Measurements from ENCODE around the gene USP32.
"Not testable (repeated sequence)": the region's sequence is repeated elsewhere in the genome, so short reads cannot be mapped to it uniquely, and the experiment has no call there.

USP32 gene

DNA sequence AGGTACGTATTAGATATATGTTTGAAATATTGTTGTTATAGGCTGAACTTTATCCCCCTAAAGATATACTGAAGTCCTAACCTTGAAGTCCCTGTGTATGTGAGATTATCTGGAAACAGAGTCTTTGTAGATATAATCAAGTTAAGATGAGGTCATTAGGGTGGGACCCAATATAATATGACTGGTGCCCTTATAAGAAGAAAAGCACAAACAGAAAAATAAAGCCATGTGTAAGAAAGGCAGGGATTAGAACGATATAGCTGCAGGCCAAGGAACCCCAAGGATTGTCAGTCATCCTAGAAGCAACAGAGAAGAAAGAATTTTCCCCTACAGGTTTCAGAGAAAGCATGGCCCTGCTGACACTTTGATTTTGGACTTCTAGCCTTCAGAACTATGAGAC lies 95.8 kb downstream of the USP32 start:
- no peak for DNase-seq

DNA sequence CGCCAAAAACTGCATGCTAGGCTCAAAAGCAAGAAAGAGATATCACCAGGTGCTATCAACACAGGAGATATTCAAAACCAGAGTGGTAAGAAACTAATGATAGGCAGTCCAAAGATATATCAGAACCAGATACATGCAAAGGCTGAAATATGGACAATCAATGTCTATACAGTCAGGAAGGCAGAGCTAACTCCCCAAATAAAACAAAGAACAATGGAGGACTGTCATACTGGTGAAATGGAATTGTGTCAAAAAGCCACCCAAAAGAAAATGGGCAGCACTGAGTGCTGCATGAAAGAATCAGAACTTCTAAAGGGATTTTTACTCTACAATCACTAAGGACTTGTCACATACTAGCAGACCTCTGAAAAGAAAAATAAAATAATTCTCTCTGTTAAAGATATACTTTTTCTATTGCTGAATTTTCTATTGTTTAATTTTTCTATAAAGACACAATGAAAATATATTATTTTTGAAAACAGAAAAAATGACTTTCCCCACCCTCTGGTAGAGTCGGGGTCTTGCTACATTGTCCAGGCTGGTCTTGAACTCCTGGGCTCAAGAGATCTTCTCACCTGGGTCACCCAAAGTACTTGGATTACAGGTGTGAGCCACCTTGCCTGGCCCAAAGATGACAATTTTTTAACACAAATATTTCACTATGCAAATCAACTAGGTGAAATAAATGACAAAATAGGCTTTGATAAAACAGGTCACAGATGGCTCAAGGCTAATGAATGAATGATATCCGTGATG lies 98.2 kb downstream of the USP32 start:
- no peak for DNase-seq

DNA sequence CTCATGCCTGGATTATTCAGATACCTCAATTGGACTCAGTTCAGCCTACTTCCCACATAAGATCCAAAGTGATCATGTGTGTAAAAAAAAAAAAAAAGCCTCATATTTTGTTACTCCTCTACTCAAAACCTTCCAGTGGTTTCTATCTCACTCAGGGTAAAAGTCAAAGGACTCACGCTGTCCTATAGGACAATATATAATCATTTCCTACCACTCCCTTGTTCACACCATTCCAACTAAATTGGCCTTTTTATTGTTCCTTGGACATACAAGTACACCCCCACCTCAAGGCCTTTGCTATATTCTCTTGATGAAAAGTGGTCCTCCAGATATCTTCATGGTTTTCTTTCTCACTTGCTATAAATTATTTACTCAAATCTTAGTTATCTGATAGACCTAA lies 99.2 kb downstream of the USP32 start:
- no peak for DNase-seq

DNA sequence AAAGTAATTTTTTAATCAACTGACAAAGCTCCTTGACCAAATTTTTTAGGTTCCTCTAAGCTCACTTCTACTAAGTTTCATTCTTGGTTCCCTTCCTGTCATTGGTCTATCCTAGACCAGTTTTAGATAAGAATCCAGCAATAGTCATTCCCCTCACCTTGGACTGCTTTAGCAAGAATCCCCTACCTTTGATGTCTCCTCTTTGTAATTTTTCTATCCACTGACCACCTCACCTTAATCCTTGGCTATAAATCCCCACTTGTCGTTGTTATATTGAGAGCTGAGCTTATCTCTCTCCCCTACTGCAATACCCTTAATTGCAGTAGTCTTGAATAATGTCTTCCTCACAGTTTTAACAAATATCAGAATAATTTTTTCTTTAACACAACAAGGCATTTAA lies 107.2 kb downstream of the USP32 start:
- DNase-seq, result no peak

DNA sequence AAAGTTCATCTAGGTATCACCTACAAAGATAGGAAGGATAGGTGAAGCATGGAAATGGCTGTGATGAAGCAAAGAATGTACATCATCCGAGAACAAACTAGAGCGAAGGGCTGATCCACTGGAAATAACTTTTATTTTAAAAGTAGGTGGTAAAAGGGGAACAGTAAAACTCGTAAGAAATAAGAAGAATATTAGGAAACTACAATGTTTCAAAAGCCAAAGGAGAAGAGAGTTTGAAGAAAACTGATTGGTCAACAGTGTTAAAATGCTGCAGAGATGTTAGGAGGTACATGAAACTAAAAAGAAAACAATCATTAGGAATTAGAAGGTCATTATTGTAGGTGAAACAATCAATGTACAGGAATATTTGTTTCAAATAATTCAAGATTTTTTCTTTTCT lies 108.1 kb downstream of the USP32 start:
- no peak for DNase-seq

DNA sequence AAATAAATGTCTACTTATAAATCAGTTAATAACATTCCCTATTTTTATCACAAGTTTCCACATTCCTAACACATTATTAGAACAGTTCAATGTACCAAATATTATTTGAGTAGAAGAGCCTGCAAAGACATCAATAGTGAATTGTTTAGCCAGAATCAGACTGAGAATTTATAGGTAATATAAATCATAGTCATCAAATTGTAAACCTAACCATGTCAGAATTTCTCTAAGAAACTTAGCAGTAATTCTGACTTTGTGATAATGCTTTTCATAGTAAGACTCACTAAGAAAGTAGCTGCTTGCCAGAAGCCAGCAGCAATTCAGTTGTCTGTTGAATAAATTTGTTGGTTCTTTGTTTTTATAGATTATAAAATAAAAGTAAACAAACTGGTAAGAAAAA lies 111.3 kb downstream of the USP32 start:
- DNase-seq, result no peak

DNA sequence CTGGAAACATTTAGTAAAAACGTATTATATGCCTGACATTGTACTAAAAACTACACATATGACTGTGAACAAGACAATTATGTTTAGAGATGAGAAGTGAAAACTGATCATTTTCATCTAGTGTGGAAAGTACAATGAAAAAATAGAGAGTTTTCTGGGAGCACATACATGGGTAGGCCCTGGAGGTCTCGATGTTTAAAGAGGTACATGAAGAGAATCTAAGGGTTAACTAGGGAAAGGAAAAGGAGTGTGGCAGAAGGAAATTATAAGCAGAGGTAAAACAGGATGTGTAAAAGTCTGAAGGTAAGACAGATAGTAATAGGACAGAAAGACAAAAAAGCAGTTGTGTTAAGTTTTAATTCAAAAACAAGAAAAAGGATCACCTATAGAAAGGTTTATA lies 113.7 kb downstream of the USP32 start:
- DNase-seq, result no peak

DNA sequence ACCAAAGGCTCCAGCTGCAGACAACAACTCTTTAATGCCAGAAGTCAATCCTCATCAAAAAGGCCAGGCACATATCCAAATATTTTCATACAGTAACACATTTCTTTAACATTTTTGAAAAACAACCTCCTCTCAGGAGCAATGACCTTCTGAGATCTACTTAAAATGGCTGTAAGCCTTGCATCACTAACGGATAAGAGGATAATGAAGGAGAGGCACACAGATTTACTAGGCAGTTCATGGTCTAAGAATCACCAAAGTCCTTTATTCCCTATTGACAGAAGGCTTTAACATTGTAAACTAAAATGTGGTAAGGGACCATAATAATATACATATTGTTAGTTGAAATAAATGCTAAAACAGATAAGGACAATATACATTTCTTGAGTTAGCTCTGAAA lies 114.7 kb downstream of the USP32 start:
- DNase-seq, result no peak

DNA sequence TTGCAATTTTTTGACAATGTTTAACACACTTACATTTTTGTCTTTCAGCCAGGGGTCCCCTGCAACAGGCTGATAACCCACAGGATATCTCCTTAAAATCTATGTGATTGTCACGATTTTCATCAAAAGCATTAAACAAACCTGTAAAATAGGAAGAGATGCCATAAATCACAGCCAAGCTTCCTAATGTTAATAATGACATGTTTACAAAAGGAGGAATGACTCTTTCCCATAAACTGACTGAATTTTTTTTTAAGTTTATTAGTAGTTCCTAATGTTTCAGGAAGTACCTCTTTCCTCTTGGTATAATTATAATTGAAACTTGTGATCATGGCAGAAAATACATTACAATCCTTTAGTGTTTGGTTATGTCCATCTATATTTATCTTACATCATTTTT lies 122.5 kb downstream of the USP32 start:
- no peak for DNase-seq

DNA sequence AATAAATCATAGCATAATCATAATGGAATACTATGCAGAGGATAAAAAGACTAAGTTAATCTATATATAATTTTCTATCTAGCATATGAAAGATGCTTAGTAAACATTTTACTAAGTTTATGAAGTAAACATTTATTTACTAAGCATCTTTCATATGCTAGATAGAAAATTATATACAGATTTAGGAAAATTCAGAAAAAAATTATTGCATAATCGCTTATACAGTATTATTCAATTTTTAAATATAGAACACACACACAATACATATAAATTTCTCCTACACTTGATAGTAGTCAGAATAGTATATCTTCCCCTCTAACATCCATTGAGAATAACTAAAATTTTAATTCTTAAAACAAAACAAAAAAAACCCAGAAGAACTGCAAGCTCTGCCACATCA lies 131.4 kb downstream of the USP32 start:
- DNase-seq, result no peak

DNA sequence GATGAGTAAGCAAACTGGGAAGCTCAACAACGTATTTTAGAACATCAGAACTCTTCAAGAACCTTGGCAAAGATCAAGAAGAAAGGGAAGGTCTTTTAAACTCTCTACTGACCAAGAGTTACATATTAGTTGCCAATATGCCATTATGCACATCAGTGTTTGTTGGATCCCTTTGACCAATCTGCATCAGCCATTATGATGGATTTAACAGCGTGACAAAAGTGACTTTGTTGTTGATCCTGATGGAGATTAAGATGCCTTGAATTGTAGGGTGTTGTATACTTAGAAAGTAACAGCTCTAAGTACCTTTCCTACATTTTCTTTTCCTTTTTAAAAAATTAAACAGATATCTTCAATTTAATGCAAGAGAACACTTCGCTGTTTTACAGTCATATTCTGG lies 133.6 kb downstream of the USP32 start:
- no peak for DNase-seq

DNA sequence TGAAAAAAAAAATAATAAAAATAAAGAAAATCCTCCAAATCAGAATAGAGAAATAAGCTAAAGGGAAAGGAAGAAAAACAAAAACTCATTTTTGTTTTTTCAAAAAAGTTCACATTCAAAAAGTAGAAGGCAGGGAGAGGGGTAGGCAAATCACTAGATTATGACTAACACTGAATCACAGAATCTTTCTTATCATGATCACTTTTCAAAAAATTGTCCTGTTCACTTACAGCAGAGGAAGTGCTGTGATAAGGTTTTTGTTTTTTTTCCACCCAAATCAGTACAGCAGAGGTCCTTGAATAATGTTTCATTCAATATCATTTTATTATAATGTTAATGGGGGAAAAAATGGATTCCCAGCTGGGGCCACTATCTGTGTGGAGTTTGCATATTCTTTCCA lies 135.8 kb downstream of the USP32 start:
- DNase-seq, result no peak

DNA sequence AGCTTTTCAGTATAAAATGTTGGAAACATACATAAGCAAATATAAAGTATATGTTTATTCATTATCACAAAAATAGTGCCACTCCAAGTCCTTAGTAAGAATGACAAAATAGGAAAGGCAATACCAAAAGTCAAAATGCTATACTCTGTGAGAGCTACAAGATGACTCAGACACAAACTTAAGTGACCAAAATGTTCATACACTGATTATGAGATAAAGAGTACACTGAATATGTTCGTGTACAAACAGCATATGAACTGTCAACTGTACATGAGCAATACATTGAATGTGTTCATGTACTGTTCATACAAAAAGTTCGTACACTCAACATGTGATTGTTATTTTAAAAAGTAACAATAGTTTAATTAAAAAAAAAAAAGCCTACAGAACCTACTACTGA lies 138.9 kb downstream of the USP32 start:
- DNase-seq, result no peak

DNA sequence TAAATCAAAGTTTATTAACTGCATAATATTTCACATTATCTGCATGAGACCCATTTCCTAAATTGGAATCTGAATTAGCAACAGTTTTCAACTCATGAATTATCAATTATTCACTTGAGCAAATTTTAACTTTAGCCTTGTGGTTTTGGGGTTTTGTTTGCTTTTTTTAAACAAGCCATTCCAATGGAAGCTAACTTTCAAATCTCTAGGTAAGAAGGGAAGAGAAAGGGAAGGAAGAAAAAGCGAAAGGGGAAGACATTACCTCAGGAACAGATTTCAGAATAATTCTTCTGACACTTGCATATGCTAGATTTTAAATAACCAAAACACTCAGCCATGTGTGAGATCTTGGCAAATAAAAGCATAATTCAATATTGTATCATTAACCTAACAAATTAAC lies 139.5 kb downstream of the USP32 start:
- DNase-seq, result no peak

DNA sequence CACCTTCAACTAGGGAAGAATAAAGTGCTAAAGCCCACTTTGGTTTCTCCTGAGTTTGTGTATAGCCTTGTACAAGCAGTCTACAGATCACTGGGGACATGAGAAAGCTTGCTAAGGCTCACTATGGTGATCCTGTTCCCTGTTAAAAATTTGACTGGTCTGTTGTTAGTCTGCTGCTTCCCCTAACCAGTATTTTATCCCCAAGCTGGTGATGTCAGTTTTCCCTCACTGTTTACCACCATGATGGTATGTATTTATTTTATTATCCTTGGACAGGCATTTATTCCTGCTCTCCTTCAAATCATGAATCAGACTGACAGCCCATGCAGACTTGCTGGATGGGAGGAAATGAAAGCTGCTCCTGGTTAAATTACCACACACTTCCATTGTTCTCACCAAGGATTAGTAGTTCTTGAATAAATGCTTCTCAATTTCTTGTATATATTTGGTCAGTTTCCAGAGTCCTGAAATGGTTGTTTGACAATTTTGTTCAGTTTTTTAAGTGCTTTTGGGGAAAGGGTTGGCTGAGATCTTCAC lies 142.6 kb downstream of the USP32 start:
- no peak for DNase-seq

DNA sequence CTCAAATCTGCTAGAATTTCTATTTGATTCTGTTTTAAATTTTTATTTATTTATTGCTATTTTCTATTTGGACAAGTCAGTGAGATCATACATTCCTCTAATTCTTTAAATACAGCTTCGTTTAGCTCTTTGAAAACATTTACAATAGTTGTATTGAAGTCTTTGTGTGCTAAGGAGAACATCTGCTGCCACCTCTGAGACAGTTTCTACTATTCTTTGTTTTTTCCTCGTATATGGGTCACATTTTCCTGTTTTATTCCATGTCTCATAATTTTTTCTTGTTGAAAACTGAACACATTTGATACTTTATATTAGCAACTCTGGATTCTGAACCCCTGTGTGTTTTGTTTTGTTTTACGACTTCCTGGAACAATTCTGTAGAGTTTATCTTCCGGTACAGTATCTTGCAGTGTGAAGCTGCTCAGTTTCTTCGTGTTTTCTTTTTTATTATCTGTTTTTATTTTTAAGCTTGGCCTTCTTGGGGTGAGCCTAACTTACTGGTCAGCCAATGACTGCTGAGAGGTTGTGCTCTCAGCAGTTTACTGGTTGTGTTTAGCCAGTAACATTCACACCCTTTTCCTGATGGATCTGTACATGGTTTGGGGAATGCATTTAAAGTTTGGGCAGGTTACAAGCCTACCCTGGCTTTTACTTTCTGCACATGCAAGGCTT lies 143.2 kb downstream of the USP32 start:
- no peak for DNase-seq

DNA sequence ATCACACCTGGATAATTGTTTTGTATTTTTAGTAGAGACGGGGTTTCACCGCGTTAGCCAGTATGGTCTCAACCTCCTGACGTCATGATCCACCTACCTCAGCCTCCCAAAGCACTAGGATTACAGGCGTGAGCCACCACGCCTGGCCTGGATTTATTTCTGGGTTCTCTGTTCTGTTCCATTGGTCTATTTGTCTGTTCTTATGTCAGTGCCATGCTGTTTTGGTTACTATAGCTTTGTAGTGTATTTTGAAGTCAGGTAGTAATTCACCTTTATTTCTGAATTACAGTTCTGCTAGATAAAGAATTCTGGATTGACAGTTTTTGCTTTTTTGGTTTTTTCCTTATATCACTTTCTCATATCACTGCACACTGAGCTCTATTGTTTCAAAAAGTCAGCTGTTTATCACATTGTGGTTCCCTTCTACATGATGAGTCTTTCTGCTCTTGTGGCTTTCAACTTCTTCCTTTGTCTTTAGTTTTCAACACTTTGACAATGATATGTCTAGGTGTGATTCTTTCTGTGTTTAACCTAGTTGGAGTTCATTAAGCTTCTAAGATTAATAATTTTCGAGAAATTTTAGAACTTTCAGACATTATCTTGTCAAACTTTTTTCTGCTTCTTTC lies 144.0 kb downstream of the USP32 start:
- DNase-seq, result no peak

DNA sequence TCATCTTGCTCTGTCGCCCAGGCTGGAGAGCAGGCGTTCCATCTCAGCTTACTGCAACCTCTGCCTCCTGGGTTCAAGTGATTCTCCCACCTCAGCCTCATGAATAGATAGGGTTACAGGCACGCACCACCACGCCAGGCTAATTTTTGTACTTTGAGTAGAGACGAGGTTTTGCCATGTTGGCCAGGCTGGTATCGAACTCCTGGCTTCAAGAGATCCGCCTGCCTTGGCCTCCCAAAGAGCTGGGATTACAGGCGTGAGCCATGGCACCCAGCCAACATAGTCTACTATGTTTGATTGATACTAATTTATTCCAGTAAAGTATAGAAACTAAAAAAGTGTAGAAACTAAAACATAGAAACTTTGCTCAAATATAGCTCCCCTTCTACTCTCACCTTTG lies 147.3 kb downstream of the USP32 start:
- DNase-seq, result no peak

DNA sequence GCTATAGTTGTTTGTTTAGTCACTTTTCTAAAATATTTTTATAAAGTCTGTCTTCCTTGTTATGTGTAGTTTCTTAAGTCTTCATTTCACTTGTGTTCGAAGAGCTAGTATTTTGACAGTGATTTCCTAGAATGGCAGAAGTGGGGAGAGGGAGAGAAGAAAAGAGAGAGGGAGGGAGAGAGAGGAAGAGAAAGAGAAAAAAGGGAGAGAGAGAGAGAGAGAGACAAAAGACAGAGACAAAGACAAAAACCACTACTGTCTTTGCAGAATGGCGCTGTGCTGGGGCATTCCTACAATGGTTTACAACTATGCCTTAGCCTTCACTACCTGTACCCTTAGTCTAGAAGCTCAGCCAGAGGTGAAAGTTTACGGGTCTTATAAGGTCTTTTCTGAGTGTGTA lies 151.6 kb downstream of the USP32 start:
- DNase-seq, result no peak

DNA sequence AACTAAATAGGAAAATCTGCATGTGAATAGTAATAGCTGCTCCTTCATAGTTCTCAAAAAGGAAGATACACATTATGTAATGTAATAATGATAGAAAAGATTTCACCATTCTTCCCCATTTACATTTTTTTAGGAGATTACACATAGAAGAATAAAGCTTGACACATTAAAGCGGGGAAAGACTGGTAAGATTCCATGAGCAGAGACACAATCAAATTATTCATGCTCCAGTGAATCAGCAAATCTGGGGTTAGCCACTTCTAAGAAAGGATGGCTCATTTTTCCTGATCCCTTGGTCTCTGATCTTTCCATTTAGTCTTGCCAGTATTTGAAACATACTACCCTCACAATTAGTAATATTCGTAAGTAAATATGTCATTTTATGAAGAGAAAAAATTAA lies 160.2 kb downstream of the USP32 start:
- DNase-seq, result no peak

DNA sequence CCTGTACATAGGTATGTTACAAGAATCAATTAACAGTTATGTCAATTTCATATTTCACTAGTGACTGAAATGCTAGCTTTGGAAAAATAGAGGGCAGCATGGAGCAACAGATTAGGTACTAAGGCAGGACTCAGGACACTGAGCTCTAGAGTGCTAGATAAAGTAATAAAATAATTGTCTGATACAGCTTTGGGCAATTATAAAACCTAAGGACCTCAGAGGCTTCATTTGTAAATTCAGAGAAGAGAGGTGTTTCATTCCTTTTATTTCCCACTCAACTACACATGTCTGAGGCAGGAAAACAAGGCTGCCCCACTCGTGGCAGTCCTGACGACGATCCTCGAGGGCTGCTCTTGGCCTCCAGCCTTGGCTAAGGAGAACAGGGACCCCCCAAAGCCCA lies 160.7 kb downstream of the USP32 start:
- DNase-seq, result no peak

DNA sequence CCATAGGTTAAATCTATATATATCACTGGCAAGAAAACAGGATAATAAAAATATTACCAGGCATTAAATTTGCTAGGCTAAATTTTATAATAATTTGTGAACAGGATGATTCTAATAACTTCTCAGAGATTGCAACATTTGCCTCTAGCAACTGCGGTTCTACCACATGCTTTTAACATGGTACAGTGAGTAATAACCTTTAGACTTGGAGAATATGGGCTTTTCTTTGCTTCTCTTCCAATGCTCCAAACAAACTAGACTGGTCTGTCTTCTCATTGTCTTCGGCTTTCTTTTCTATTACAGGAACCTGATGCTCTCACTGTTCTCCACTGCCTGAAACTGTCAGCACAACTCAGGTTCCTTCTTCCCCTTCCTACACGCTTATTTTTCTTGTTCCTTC lies 161.6 kb downstream of the USP32 start:
- DNase-seq, result no peak

DNA sequence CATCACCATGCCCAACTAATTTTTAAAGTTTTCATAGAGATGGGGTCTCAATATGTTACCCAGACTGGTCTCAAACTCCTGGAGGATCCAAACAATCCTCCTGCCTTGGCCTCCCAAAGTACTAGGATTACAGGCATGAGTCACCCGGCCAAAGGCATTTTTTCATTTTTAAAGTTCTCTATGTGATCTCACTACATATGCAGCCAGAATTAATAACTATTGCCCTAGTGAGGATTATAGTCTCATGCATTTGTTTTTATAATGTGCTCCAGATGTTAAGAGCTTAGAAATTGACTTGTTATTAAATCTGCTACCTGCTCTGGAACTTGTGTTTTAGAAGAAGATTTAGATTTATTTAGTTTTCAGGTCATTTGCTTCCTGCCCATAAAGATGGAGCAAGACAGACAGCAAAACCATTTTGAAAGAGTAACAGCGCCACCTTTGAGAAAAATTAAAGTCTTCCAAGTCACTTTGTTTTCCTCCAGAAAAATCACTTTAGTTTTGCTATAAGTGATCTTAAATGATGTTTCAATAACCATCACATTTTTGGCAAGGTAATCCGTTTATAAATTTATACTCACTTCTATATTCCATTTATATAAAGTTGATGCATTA lies 162.6 kb downstream of the USP32 start:
- DNase-seq, result no peak

DNA sequence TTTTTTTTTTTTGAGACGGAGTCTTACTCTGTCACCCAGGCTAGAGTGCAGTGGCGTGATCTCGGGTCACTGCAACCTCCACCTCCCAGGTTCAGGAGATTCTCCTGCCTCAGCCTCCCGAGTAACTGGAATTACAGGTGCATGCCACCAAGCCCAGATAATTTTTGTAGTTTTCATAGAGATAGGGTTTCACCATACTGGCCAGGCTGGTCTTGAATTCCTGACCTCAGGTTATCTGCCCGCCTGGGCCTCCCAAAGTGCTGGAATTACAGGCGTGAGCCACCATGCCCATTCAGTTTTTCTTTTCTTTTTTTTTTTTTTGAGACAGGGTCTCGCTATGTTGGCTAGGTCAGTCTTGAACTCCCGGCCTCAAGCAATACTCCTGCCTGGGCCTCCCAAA lies 164.7 kb downstream of the USP32 start:
- DNase-seq, result not testable (repeated sequence)
